Trophoblast cell (in vitro differentiated cells and primary cell): Measurements from ENCODE around the gene MARS1.

Experiments used
- DNase-seq, 2 donors: peaks; one replicate each; pipeline ENCODE4 v3.0.0-alpha.2; 2016
- H2AFZ ChIP-seq: 2 replicates; pipeline ENCODE4 v1.6.1; 2013; ENCODE audit warnings: low read length, moderate library complexity, mild to moderate bottlenecking; ENCODE audit not compliant: insufficient read depth, poor library complexity
- H2AK5ac ChIP-seq: 2 replicates; pipeline ENCODE4 v1.6.1; 2013; ENCODE audit warnings: mild to moderate bottlenecking, low read length
- H2BK120ac ChIP-seq: 2 replicates; pipeline ENCODE4 v1.6.1; 2013; ENCODE audit warnings: low read length, mild to moderate bottlenecking, moderate library complexity; ENCODE audit not compliant: insufficient read depth, poor library complexity
- H2BK12ac ChIP-seq: 2 replicates; pipeline ENCODE4 v1.6.1; 2013; ENCODE audit warnings: mild to moderate bottlenecking, low read length, moderate library complexity
- H2BK5ac ChIP-seq: 2 replicates; pipeline ENCODE4 v1.6.1; 2013; ENCODE audit warnings: low read length, low read depth, moderate library complexity, mild to moderate bottlenecking; ENCODE audit not compliant: poor library complexity
- H3K14ac ChIP-seq: 2 replicates; pipeline ENCODE4 v1.6.1; 2013; ENCODE audit warnings: mild to moderate bottlenecking, low read length
- H3K18ac ChIP-seq: 2 replicates; pipeline ENCODE4 v1.6.1; 2013; ENCODE audit warnings: mild to moderate bottlenecking, low read length
- H3K23ac ChIP-seq: 2 replicates; pipeline ENCODE4 v1.6.1; 2013; ENCODE audit warnings: low read length
- H3K27ac ChIP-seq: 2 replicates; pipeline ENCODE4 v1.5.1; 2013; ENCODE audit warnings: low read depth, mild to moderate bottlenecking, inconsistent platforms, low read length, moderate library complexity
- H3K27me3 ChIP-seq: 2 replicates; pipeline ENCODE4 v1.6.1; 2013; ENCODE audit warnings: inconsistent platforms, mild to moderate bottlenecking, low read length, moderate library complexity; ENCODE audit not compliant: insufficient read depth
- H3K36me3 ChIP-seq, 2 experiments: 1 replicate in 1 of 2; 2 replicates in 1 of 2; pipeline ENCODE4 v1.6.1; 2013; ENCODE audit warnings: low read length in 2 of 2, mild to moderate bottlenecking in 2 of 2, moderate library complexity in 1 of 2; ENCODE audit not compliant: insufficient read depth in 2 of 2, control insufficient read depth in 1 of 2
- H3K4ac ChIP-seq: 2 replicates; pipeline ENCODE4 v1.6.1; 2013; ENCODE audit warnings: low read depth, mild to moderate bottlenecking, low read length, moderate library complexity
- H3K4me1 ChIP-seq, 2 experiments: 1 replicate in 1 of 2; 2 replicates in 1 of 2; pipeline ENCODE4 v1.6.1; 2013; ENCODE audit warnings: low read length in 2 of 2, mild to moderate bottlenecking in 2 of 2, moderate library complexity in 1 of 2; ENCODE audit not compliant: insufficient read depth in 2 of 2, control insufficient read depth in 1 of 2
- H3K4me2 ChIP-seq: 2 replicates; pipeline ENCODE4 v1.6.1; 2013; ENCODE audit warnings: inconsistent platforms, mild to moderate bottlenecking, low read length, moderate library complexity
- H3K4me3 ChIP-seq: 2 replicates; pipeline ENCODE4 v1.5.1; 2013; ENCODE audit warnings: mild to moderate bottlenecking, low read depth, low read length, inconsistent platforms
- H3K79me1 ChIP-seq: one replicate; pipeline ENCODE4 v1.6.1; 2013; ENCODE audit warnings: low read length
- H3K79me2 ChIP-seq: 2 replicates; pipeline ENCODE4 v1.6.1; 2013; ENCODE audit warnings: low read length, mild to moderate bottlenecking; ENCODE audit not compliant: control insufficient read depth, insufficient read depth, poor library complexity
- H3K9ac ChIP-seq: 2 replicates; pipeline ENCODE4 v1.6.1; 2013; ENCODE audit warnings: mild to moderate bottlenecking, low read length
- H3K9me3 ChIP-seq: 2 replicates; pipeline ENCODE4 v1.6.1; 2013; ENCODE audit warnings: low read depth, mild to moderate bottlenecking, control low read depth, inconsistent platforms, low read length; ENCODE audit not compliant: insufficient read depth
- H4K12ac ChIP-seq: 2 replicates; pipeline ENCODE4 v1.6.1; 2013; ENCODE audit warnings: low read depth, mild to moderate bottlenecking, low read length, moderate library complexity
- H4K8ac ChIP-seq: 2 replicates; pipeline ENCODE4 v1.6.1; 2013; ENCODE audit warnings: low read depth, mild to moderate bottlenecking, low read length, moderate library complexity
- H4K91ac ChIP-seq: one replicate; pipeline ENCODE4 v1.6.1; 2013; ENCODE audit warnings: low read depth, mild to moderate bottlenecking, low read length, moderate library complexity
- WGBS: extraction: QIAGEN DNeasy Blood & Tissue Kit; methylation state at CpG from one replicate; pipeline ENCODE4 v1.1.7; 2013; ENCODE audit warnings: missing lambda C conversion rate; ENCODE audit not compliant: insufficient read length, insufficient coverage; ENCODE audit errors: extremely low coverage; 5-methylcytosine and 5-hydroxymethylcytosine counted together

Gene MARS1

GRCh38 chr12:57553343-57554202 is 65.7 kb downstream of the MARS1 start:
- Histone ChIP-seq H3K27me3 (peaks cover 22% of the 10 kb centered on the region), H4K8ac (no peak overlapping the region), H3K18ac (no peak overlapping the region), H3K14ac (no peak overlapping the region), H2AK5ac (no peak overlapping the region), H3K79me2 (no peaks in the 10 kb centered on the region), H3K23ac (no peak overlapping the region), H2BK5ac (no peak overlapping the region), H3K4me3 (no peak overlapping the region), H3K4me2 (no peak overlapping the region), H4K91ac (no peak overlapping the region), H3K27ac (no peak overlapping the region), H3K9me3 (peaks cover 3% of the 10 kb centered on the region), H3K4me1 (peaks cover 3 to 7% of the 10 kb centered on the region in 2 experiments), H3K79me1 (no peaks in the 10 kb centered on the region), H2BK120ac (no peak overlapping the region), H2AFZ (no peak overlapping the region), H4K12ac (no peak overlapping the region), H3K9ac (no peak overlapping the region), H2BK12ac (no peak overlapping the region), H3K4ac (no peak overlapping the region), H3K36me3 (no peaks in the 10 kb centered on the region)
- DNase-seq, result no peak
- no CpG with 5 or more reads among the region's 7 CpGs for WGBS

GRCh38 chr12:57554453-57554852 is 66.6 kb downstream of the MARS1 start:
- H3K27ac ChIP-seq, result no peak overlapping the region
- no peaks in the 10 kb centered on the region for H3K79me2 ChIP-seq
- no peak overlapping the region for H3K4ac ChIP-seq
- H2AFZ ChIP-seq, result no peak overlapping the region
- H3K23ac ChIP-seq, result no peak overlapping the region
- no CpG with 5 or more reads among the region's 2 CpGs for WGBS
- H3K4me2 ChIP-seq, result no peak overlapping the region
- H2AK5ac ChIP-seq, result no peak overlapping the region
- no peak overlapping the region for H4K8ac ChIP-seq
- H3K9ac ChIP-seq, result no peak overlapping the region
- peaks cover 3% of the 10 kb centered on the region for H3K9me3 ChIP-seq
- H2BK12ac ChIP-seq, result no peak overlapping the region
- no peak overlapping the region for H4K91ac ChIP-seq
- H3K18ac ChIP-seq, result no peak overlapping the region
- H3K4me1 ChIP-seq, result peaks cover 3 to 7% of the 10 kb centered on the region in 2 experiments
- no peak overlapping the region for H2BK120ac ChIP-seq
- DNase-seq, result no peak
- H4K12ac ChIP-seq, result no peak overlapping the region
- H3K36me3 ChIP-seq, result no peaks in the 10 kb centered on the region
- peaks cover 13% of the 10 kb centered on the region for H3K27me3 ChIP-seq
- no peak overlapping the region for H3K14ac ChIP-seq
- H3K79me1 ChIP-seq, result no peaks in the 10 kb centered on the region
- no peak overlapping the region for H3K4me3 ChIP-seq
- no peak overlapping the region for H2BK5ac ChIP-seq

- H3K9me3 ChIP-seq, result peaks cover 3% of the 10 kb centered on the region
These were observed 67.0 kb downstream of the MARS1 start for GRCh38 chr12:57554897-57555296.

GRCh38 chr12:57558864-57559263 is 71.0 kb downstream of the MARS1 start:
- Histone ChIP-seq H2BK120ac (no peak overlapping the region), H4K91ac (no peak overlapping the region), H3K4me3 (no peak overlapping the region), H2AFZ (no peak overlapping the region), H3K23ac (no peak overlapping the region), H3K79me2 (no peaks in the 10 kb centered on the region), H3K4me2 (no peak overlapping the region), H3K9me3 (no peaks in the 10 kb centered on the region), H3K36me3 (no peaks in the 10 kb centered on the region), H3K79me1 (no peaks in the 10 kb centered on the region), H3K18ac (no peak overlapping the region), H4K8ac (no peak overlapping the region), H2BK5ac (no peak overlapping the region), H3K4ac (no peak overlapping the region), H3K9ac (no peak overlapping the region), H2BK12ac (no peak overlapping the region), H2AK5ac (no peak overlapping the region), H3K27ac (no peak overlapping the region), H3K14ac (no peak overlapping the region), H3K4me1 (no peaks in the 10 kb centered on the region), H3K27me3 (no peaks in the 10 kb centered on the region), H4K12ac (no peak overlapping the region)
- no peak for DNase-seq
- WGBS, result no CpG with 5 or more reads among the region's 4 CpGs

More at GRCh38 chr12:57554897-57555296, 67.0 kb downstream of the MARS1 start:
- Histone ChIP-seq H3K4me3 (no peak overlapping the region), H2BK5ac (no peak overlapping the region), H3K4ac (no peak overlapping the region), H3K79me1 (no peaks in the 10 kb centered on the region), H3K36me3 (no peaks in the 10 kb centered on the region), H2BK120ac (no peak overlapping the region), H3K4me2 (no peak overlapping the region), H2AK5ac (no peak overlapping the region), H3K18ac (no peak overlapping the region), H4K91ac (no peak overlapping the region), H4K8ac (no peak overlapping the region), H4K12ac (no peak overlapping the region), H3K9ac (no peak overlapping the region), H3K79me2 (no peaks in the 10 kb centered on the region), H2AFZ (no peak overlapping the region), H3K27me3 (peaks cover 8% of the 10 kb centered on the region), H3K4me1 (peaks cover 3 to 7% of the 10 kb centered on the region in 2 experiments), H2BK12ac (no peak overlapping the region), H3K14ac (no peak overlapping the region), H3K27ac (no peak overlapping the region), H3K23ac (no peak overlapping the region)
- DNase-seq, result no peak
- WGBS, result no CpG with 5 or more reads among the region's 1 CpG
